ENCODE results near the gene BAIAP2L2.

GRCh38 chr22:38135133-38135706 lies 24.7 kb upstream of the BAIAP2L2 start:
- TF ChIP-seq CTCF (IDR thresholded peaks at IDR 0.05) (no peak), EZH2phosphoT487 (IDR thresholded peaks at IDR 0.05) (no peak)

Measured in neural progenitor cell (in vitro differentiated cells).